Omental fat pad (tissue), 4 donors: ENCODE data around the gene SEPTIN11. TPM values are rescaled to one million over a fixed set of nuclear protein-coding genes. Genes with fewer than 3 reads are reported as not detected.

Source experiments
- ATAC-seq: fragments of 150-250 bp; one replicate; pipeline ENCODE4 v1.9.1; 2016; ENCODE audit warnings: mild to moderate bottlenecking, moderate library complexity; ENCODE audit not compliant: low FRiP score
- DNase-seq: peaks from one replicate; pipeline ENCODE4 v3.0.0-alpha.2; 2019; ENCODE audit warnings: low spot score
- total RNA-seq, 4 donors: library from RNA; depleted of rRNA; stranded (reverse); fragments of >200 nt; gene quantifications; one replicate each; pipeline ENCODE4 v1.1.0, GENCODE V29; 2016
- TF ChIP-seq, protein P1 (sequence below), 3 donors: fragments of 450-650 bp; IDR thresholded peaks; one replicate each; pipeline ENCODE4 v1.5.1; 2016 to 2017; ENCODE audit warnings: antibody characterized with exemption in 3 of 3, mild to moderate bottlenecking in 3 of 3, moderate library complexity in 2 of 3

Gene SEPTIN11
- total RNA-seq, 4 donors from 2014 or later, result 203 to 434 (median 245) TPM

DNA sequence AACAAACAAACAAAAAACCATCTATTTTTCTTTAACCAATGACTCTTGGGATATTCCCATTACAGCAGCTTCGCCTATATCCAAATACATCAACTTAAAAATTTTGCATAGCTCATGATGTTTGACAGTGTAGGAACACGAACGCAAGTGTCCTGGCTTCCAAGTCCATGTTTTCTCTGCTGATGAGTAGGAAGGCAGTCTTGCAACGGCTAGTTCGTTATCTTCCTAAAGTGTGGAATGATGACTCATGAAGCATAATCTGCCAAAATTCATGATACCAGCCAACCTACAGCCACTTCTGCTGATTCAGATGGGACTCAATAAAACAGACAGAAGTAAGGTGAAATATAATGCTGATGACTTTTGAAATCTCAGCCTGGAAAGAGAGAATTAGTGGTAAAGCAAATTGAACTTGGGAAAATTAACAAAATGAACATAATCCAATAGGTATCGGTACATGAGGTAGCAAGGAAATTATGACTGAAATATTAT is 6.4 kb upstream of the SEPTIN11 start:
- DNase-seq, result no peak
- peak; percentile 88 for ATAC-seq

DNA sequence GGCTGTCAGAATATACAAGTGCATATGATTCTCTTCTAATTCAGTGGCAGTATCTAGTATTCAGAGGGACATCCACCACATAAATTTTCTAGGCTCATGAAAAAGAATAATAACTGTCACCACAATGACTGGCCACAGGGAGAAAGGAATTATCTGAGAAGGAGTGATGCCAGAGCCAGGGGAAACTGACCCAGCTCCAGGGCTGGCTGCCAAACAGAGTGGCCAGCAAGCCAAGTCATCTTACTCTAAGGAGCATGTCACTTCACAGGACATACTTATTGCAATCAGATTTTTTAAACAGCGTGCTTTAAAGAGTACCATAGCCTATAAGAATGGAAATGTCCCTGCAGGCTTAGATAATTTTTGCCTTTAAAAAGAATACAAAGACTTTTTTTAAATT is 5.8 kb upstream of the SEPTIN11 start:
- TF ChIP-seq, protein P1, sequence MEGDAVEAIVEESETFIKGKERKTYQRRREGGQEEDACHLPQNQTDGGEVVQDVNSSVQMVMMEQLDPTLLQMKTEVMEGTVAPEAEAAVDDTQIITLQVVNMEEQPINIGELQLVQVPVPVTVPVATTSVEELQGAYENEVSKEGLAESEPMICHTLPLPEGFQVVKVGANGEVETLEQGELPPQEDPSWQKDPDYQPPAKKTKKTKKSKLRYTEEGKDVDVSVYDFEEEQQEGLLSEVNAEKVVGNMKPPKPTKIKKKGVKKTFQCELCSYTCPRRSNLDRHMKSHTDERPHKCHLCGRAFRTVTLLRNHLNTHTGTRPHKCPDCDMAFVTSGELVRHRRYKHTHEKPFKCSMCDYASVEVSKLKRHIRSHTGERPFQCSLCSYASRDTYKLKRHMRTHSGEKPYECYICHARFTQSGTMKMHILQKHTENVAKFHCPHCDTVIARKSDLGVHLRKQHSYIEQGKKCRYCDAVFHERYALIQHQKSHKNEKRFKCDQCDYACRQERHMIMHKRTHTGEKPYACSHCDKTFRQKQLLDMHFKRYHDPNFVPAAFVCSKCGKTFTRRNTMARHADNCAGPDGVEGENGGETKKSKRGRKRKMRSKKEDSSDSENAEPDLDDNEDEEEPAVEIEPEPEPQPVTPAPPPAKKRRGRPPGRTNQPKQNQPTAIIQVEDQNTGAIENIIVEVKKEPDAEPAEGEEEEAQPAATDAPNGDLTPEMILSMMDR (IDR thresholded peaks at IDR 0.05), result no peak
- no peak for ATAC-seq
- DNase-seq, result no peak

More for the DNA sequence above, 6.4 kb upstream of the SEPTIN11 start:
- TF ChIP-seq, protein P1 (IDR thresholded peaks at IDR 0.05), result no peak

- TF ChIP-seq, protein P1 (IDR thresholded peaks at IDR 0.05), result no peak
- ATAC-seq (no peak), DNase-seq (no peak)
Observed at GRCh38 chr4:76947369-76947768, 2.2 kb upstream of the SEPTIN11 start.

DNA sequence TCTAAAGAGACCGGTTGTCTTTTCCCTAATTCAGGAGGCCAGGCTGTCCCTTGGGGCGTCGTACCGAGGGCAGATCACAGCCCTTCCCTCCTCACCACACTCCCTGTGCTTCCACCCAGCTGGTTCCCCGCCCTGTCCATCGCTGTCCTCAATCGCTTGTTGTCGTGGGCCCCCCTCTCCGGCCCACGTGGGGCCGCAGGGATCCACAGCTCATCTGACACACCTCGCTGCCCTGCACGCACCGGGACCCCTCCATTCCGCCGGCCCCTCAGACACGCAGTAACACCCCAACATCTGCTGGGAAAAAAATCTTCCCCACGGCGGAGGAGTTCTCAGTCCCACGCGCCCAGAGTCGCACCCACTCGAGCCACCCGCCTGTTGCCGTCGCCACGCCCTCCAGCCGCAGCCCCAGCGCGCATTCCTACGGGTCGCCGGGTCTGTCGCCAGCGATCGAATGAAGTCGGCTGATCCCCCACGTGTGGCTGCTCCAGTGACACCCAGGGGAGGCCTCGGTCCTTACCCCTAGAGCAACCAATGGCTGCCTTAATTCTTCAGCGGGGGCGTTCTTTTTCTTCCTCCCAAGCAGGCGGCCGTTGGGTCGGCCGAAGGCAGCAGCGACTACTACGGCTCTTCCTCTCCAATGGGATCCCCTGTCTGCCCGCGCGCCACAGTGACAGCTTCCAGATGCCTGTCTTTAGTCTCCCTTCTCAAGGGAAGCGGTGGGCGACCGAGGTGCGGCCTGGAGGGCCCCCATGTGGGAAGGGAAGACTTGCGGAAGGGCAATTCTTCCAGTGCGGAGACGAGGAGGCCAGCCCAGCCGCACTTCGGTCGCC is 893 bp upstream of the SEPTIN11 start:
- peak; percentile 45 for ATAC-seq
- TF ChIP-seq, protein P1 (IDR thresholded peaks at IDR 0.05), result no peak
- DNase-seq, result no peak

GRCh38 chr4:76950052-76950955 is 752 bp downstream of the SEPTIN11 start:
- ATAC-seq, result peak; percentile 37
- TF ChIP-seq, protein P1 (IDR thresholded peaks at IDR 0.05), result no peak
- DNase-seq, result no peak

GRCh38 chr4:76950956-76951671 is 1.6 kb downstream of the SEPTIN11 start:
- TF ChIP-seq, protein P1 (IDR thresholded peaks at IDR 0.05), result no peak
- no peak for DNase-seq
- ATAC-seq, result no peak
